Measurements from ENCODE around the gene BDNF. TPM values are rescaled to one million over a fixed set of nuclear protein-coding genes. Genes with fewer than 3 reads are reported as not detected.

Gene BDNF
- total and polyA plus RNA-seq, 4 donors: 0.75 to 6.2 (median 1.5) TPM

- no peaks in the 10 kb centered on the region for H3K4me1 ChIP-seq (ENCODE audit: control insufficient read depth in 1 of 2, insufficient read depth in 2 of 2, low read length in 2 of 2)
- no peak for ATAC-seq (ENCODE audit: low FRiP score)
- no peak for DNase-seq
- H3K9me3 ChIP-seq (ENCODE audit: control insufficient read depth, low read length): no peaks in the 10 kb centered on the region
- H3K27me3 ChIP-seq (ENCODE audit: control insufficient read depth in 1 of 2, insufficient read depth in 2 of 2, low read length in 1 of 2): no peaks in the 10 kb centered on the region
- intact Hi-C loops (cut with DNase I): no loop called here
- 5% methylated on average over 37 of the region's 37 CpGs for WGBS, 2 donors
- H3K36me3 ChIP-seq (ENCODE audit: control insufficient read depth in 1 of 2, insufficient read depth in 2 of 2, low read length in 1 of 2): no peaks in the 10 kb centered on the region
- H3K27ac ChIP-seq (ENCODE audit: low read depth in 1 of 2, low read length in 2 of 2): no peak overlapping the region
- no peak overlapping the region for H3K4me3 ChIP-seq (ENCODE audit: low read length in 2 of 2)
Measured at GRCh38 chr11:27721264-27722116, 21.2 kb upstream of the BDNF start.

GRCh38 chr11:27720277-27720830, 20.1 kb upstream of the BDNF start:
- WGBS, 2 donors: 4% methylated on average over 25 of the region's 25 CpGs
- Histone ChIP-seq H3K27ac (ENCODE audit: low read depth in 1 of 2, low read length in 2 of 2) (no peak overlapping the region), H3K36me3 (ENCODE audit: control insufficient read depth in 1 of 2, insufficient read depth in 2 of 2, low read length in 1 of 2) (no peaks in the 10 kb centered on the region), H3K4me3 (ENCODE audit: low read length in 2 of 2) (peak overlapping the region in 1 of 2 donors; percentile 21), H3K9me3 (ENCODE audit: control insufficient read depth, low read length) (no peaks in the 10 kb centered on the region), H3K27me3 (ENCODE audit: control insufficient read depth in 1 of 2, insufficient read depth in 2 of 2, low read length in 1 of 2) (no peaks in the 10 kb centered on the region), H3K4me1 (ENCODE audit: control insufficient read depth in 1 of 2, insufficient read depth in 2 of 2, low read length in 2 of 2) (no peaks in the 10 kb centered on the region)
- DNase-seq (no peak), ATAC-seq (ENCODE audit: low FRiP score) (no peak)
- intact Hi-C loops (cut with DNase I): no loop called here

- H3K27ac ChIP-seq (ENCODE audit: low read depth in 1 of 2, low read length in 2 of 2): no peak overlapping the region
- H3K4me3 ChIP-seq (ENCODE audit: low read length in 2 of 2): peak overlapping the region in 1 of 2 donors; percentile 2
- intact Hi-C loops (cut with DNase I): no loop called here
- no peak for ATAC-seq (ENCODE audit: low FRiP score)
- H3K27me3 ChIP-seq (ENCODE audit: control insufficient read depth in 1 of 2, insufficient read depth in 2 of 2, low read length in 1 of 2): no peaks in the 10 kb centered on the region
- H3K9me3 ChIP-seq (ENCODE audit: control insufficient read depth, low read length): no peaks in the 10 kb centered on the region
- WGBS, 2 donors: 3% methylated on average over 13 to 16 of the region's 16 CpGs
- no peaks in the 10 kb centered on the region for H3K36me3 ChIP-seq (ENCODE audit: control insufficient read depth in 1 of 2, insufficient read depth in 2 of 2, low read length in 1 of 2)
- no peaks in the 10 kb centered on the region for H3K4me1 ChIP-seq (ENCODE audit: control insufficient read depth in 1 of 2, insufficient read depth in 2 of 2, low read length in 2 of 2)
- no peak for DNase-seq
Measured at GRCh38 chr11:27719546-27719925, 19.3 kb upstream of the BDNF start.

- intact Hi-C loops (cut with DNase I): no loop called here
- no peaks in the 10 kb centered on the region for H3K9me3 ChIP-seq (ENCODE audit: control insufficient read depth, low read length)
- peak; percentile 73 for ATAC-seq (ENCODE audit: low FRiP score)
- H3K27me3 ChIP-seq (ENCODE audit: control insufficient read depth in 1 of 2, insufficient read depth in 2 of 2, low read length in 1 of 2): no peaks in the 10 kb centered on the region
- peak; percentile 52 to 78 for DNase-seq
- no peak overlapping the region for H3K27ac ChIP-seq (ENCODE audit: low read depth in 1 of 2, low read length in 2 of 2)
- 0 to 1% methylated on average over 48 to 52 of the region's 52 CpGs for WGBS, 2 donors
- H3K4me1 ChIP-seq (ENCODE audit: control insufficient read depth in 1 of 2, insufficient read depth in 2 of 2, low read length in 2 of 2): no peaks in the 10 kb centered on the region
- no peaks in the 10 kb centered on the region for H3K36me3 ChIP-seq (ENCODE audit: control insufficient read depth in 1 of 2, insufficient read depth in 2 of 2, low read length in 1 of 2)
- peak overlapping the region in 1 of 2 donors; percentile 2 for H3K4me3 ChIP-seq (ENCODE audit: low read length in 2 of 2)
Measured at GRCh38 chr11:27718863-27719545, 18.7 kb upstream of the BDNF start.

- WGBS, 2 donors: 0% methylated on average over 27 to 30 of the region's 30 CpGs
- intact Hi-C loops (cut with DNase I): no loop called here
- ATAC-seq (ENCODE audit: low FRiP score): peak; percentile 71
- H3K27ac ChIP-seq (ENCODE audit: low read depth in 1 of 2, low read length in 2 of 2): no peak overlapping the region
- peak in 1 of 2 donors; percentile 73 for DNase-seq
- peak overlapping the region; percentile 2 to 36 for H3K4me3 ChIP-seq (ENCODE audit: low read length in 2 of 2)
- H3K9me3 ChIP-seq (ENCODE audit: control insufficient read depth, low read length): no peaks in the 10 kb centered on the region
- H3K36me3 ChIP-seq (ENCODE audit: control insufficient read depth in 1 of 2, insufficient read depth in 2 of 2, low read length in 1 of 2): no peaks in the 10 kb centered on the region
- H3K4me1 ChIP-seq (ENCODE audit: control insufficient read depth in 1 of 2, insufficient read depth in 2 of 2, low read length in 2 of 2): no peaks in the 10 kb centered on the region
- H3K27me3 ChIP-seq (ENCODE audit: control insufficient read depth in 1 of 2, insufficient read depth in 2 of 2, low read length in 1 of 2): no peaks in the 10 kb centered on the region
Measured at GRCh38 chr11:27718346-27718862, 18.1 kb upstream of the BDNF start.

GRCh38 chr11:27717801-27718229, 17.6 kb upstream of the BDNF start:
- Histone ChIP-seq H3K4me1 (ENCODE audit: control insufficient read depth in 1 of 2, insufficient read depth in 2 of 2, low read length in 2 of 2) (no peaks in the 10 kb centered on the region), H3K4me3 (ENCODE audit: low read length in 2 of 2) (peak overlapping the region; percentile 2 to 36), H3K36me3 (ENCODE audit: control insufficient read depth in 1 of 2, insufficient read depth in 2 of 2, low read length in 1 of 2) (no peaks in the 10 kb centered on the region), H3K27me3 (ENCODE audit: control insufficient read depth in 1 of 2, insufficient read depth in 2 of 2, low read length in 1 of 2) (no peaks in the 10 kb centered on the region), H3K27ac (ENCODE audit: low read depth in 1 of 2, low read length in 2 of 2) (no peak overlapping the region), H3K9me3 (ENCODE audit: control insufficient read depth, low read length) (no peaks in the 10 kb centered on the region)
- whole genome bisulfite sequencing, 2 donors: 6% methylated on average over 8 of the region's 8 CpGs
- DNase-seq: no peak
- intact Hi-C loops (cut with DNase I): no loop called here
- no peak for ATAC-seq (ENCODE audit: low FRiP score)

- Histone ChIP-seq H3K27me3 (ENCODE audit: control insufficient read depth in 1 of 2, insufficient read depth in 2 of 2, low read length in 1 of 2) (no peaks in the 10 kb centered on the region), H3K4me3 (ENCODE audit: low read length in 2 of 2) (no peak overlapping the region), H3K4me1 (ENCODE audit: control insufficient read depth in 1 of 2, insufficient read depth in 2 of 2, low read length in 2 of 2) (no peaks in the 10 kb centered on the region), H3K36me3 (ENCODE audit: control insufficient read depth in 1 of 2, insufficient read depth in 2 of 2, low read length in 1 of 2) (no peaks in the 10 kb centered on the region), H3K9me3 (ENCODE audit: control insufficient read depth, low read length) (no peaks in the 10 kb centered on the region), H3K27ac (ENCODE audit: low read depth in 1 of 2, low read length in 2 of 2) (no peak overlapping the region)
- DNase-seq (no peak), ATAC-seq (ENCODE audit: low FRiP score) (no peak)
- intact Hi-C loops (cut with DNase I): no loop called here
Measured at GRCh38 chr11:27717377-27717776, 17.1 kb upstream of the BDNF start.

GRCh38 chr11:27716835-27717234, 16.6 kb upstream of the BDNF start:
- H3K4me1 ChIP-seq (ENCODE audit: control insufficient read depth in 1 of 2, insufficient read depth in 2 of 2, low read length in 2 of 2): no peaks in the 10 kb centered on the region
- H3K9me3 ChIP-seq (ENCODE audit: control insufficient read depth, low read length): no peaks in the 10 kb centered on the region
- intact Hi-C loops (cut with DNase I): no loop called here
- H3K4me3 ChIP-seq (ENCODE audit: low read length in 2 of 2): no peak overlapping the region
- DNase-seq (no peak), ATAC-seq (ENCODE audit: low FRiP score) (no peak)
- WGBS, 2 donors: 46 to 50% methylated on average over 2 of the region's 2 CpGs
- H3K36me3 ChIP-seq (ENCODE audit: control insufficient read depth in 1 of 2, insufficient read depth in 2 of 2, low read length in 1 of 2): no peaks in the 10 kb centered on the region
- no peaks in the 10 kb centered on the region for H3K27me3 ChIP-seq (ENCODE audit: control insufficient read depth in 1 of 2, insufficient read depth in 2 of 2, low read length in 1 of 2)
- H3K27ac ChIP-seq (ENCODE audit: low read depth in 1 of 2, low read length in 2 of 2): no peak overlapping the region
